Bladder microvascular endothelial cell (primary cell): ENCODE results near the gene MPV17. TPM values are rescaled to one million over a fixed set of nuclear protein-coding genes. Genes with fewer than 3 reads are reported as not detected.

Source experiments
- total RNA-seq: library from RNA; depleted of rRNA; stranded (reverse); fragments of >200 nt; gene quantifications from 2 replicates; pipeline ENCODE4 v1.2.3, GENCODE V29; 2014

The MPV17 gene, protein sequence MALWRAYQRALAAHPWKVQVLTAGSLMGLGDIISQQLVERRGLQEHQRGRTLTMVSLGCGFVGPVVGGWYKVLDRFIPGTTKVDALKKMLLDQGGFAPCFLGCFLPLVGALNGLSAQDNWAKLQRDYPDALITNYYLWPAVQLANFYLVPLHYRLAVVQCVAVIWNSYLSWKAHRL
- total RNA-seq, result 32.4 and 55.7 TPM in 2 replicates

GRCh38 chr2:27322766-27323595, at the start of gene MPV17:
TSS of gene MPV17 (minus strand) at chr2:27323097. CDS start at chr2:27322517, 580 bp downstream.

GRCh38 chr2:27370026-27370815, 47.3 kb upstream of the MPV17 start, which contains the start of the genes EIF2B4 and SNX17:
TSS of gene EIF2B4 (minus strand) at chr2:27370338. CDS start at chr2:27370314, 24 bp downstream.
TSS of gene SNX17 (plus strand) at chr2:27370616. CDS start at chr2:27370744, 128 bp downstream.

GRCh38 chr2:27356382-27357181, 33.7 kb upstream of the MPV17 start, which contains the start of gene GTF3C2:
TSS of gene GTF3C2 (minus strand) at chr2:27356764. CDS start at chr2:27343554, 13,210 bp downstream.

GRCh38 chr2:27308359-27308881, 14.5 kb downstream of the MPV17 start, which contains the start of gene UCN:
TSS of gene UCN (minus strand) at chr2:27308445. CDS start at chr2:27307895, 550 bp downstream.

DNA sequence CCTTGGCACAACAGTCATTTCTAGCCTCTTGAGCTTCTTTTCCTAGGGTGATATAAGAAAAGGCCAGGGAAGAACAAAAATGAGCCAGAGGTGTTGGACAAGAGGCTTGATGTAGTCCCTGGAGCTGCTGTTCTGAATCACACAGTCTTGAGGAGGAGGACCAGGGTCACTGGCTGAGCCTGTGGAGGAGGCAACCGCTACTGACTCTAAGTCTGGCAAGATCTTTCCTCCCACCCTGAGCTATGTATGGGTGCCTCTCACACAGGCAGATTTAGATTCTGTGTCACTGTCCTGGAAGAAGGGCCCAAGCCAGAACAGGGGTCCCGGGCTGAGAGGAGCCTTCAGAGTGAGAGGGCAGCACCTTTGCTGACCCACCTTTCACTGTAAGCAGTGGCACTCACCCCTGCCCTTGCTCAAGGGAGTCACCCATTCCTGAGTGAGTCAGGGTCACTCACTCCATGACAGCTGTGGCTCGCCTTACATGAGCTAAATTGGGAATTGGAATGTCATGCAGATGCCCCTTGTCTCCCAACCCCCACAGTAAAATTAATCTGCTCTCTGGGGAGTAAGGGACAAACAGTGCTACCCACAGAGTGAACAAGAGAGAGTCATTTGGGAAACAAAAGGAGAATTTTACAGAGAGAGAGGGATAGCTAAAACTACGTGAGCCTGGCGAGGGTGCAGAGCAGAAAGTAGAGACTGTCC, 40.9 kb downstream of the MPV17 start, which contains the start of gene TRIM54:
Gene TRIM54, plus strand, starts transcription at position 575 of the 705 bp plus-strand sequence. CDS start 303 bp downstream, outside the sequence.

DNA sequence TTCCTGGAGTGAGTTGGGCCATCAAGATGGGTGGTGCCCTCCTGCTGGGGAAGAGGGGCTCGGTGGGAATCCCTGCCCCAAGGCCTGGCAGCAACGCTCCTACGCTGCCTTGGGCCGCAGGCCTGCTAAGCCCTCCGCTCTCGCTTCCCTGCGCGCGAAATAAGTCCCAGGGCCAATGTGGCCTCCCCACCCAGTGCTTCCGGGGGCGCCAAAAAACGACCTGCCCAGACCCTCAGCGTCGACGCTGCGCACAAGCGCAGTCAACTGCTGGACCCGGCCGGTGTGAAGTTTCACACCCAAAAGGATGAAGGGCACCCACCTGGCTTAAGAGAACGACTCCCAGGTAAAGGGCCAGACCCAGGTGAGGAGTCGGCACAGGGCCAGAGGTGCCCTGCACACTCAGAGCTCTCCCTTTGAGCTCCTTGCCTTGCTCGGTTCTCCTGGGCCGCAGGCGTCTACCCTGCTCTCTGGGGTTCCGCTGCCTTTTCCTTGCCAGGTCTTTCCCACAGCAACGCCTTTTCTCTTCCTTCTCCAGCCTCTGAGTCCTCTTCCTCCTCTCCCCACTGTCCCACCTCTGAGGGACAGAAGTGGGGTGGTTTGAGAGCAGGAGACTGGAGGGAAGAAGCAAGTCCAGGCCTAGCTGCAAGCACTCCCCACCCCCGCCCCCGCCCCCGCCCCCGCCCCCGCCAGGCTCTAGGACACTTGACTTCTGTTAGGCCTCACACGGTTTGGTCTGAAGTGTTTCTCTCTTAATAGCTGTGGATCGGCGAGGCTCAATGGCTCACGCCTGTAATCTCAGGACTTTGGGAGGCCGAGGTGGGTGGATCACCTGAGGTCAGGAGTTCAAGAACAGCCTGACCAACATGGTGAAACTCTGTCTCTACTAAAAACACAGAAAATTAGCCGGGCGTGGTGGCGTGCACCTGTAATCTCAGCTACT, 47.4 kb downstream of the MPV17 start, which contains the start of gene DNAJC5G:
Gene DNAJC5G, plus strand, starts transcription at position 223 of the 940 bp plus-strand sequence. CDS start 1,296 bp downstream, outside the sequence.

DNA sequence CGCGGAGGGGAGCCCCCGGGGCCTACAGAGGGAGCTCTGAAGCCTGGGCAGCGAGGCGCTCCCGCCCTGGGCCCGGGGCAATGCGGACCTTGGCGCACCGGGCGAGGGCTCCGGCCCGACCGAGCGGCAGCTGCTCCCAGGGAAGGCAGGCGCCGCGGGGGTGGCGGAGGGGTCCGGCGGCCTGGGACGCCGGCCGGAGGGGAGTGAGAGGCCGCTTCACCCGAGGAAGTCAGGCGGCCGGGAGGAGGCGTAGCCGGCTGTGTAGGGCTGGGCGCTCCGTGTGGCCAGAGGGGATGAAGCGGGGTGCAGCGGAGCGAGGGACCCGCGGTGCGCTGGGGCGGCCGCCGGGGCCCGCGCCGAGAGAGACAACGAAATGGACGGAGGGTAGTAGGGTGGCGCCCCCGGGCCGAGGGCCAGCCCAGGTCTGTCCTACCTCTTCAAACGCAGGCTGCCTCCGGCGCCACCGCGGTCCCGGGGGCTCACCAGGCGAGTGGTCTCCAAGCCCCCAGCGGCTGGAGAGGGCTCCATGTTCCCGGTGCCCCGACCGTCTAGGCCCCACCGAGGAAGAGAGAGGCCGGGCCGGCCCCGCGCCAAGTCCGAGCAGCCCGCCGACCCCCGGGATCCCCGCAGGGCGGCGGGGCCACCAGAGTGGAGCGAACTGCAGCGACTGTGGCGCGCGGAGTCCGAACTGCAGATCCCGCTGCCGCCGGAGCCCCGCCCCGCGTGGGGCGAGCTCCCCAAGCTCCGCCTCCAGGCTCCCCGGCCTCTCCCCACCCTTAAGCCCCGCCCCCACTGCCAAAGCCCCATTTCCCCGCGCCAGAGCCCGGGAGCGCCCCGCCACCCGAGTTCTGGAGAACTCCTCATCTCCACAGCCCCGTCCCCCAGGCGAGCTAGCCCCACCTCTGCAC, 60.3 kb downstream of the MPV17 start, which contains the start of gene SLC30A3:
Gene SLC30A3, minus strand, starts transcription at position 669 of the 908 bp plus-strand sequence. Its CDS starts 141 bp downstream, at position 528.

Other genes with a start within 250 kb of the MPV17 start
- gene EMILIN1, start 244.5 kb downstream of the MPV17 start, total RNA-seq, result 2.3 and 49.0 TPM in 2 replicates
- 2.8 and 4.5 TPM in 2 replicates for gene KHK, start 236.3 kb downstream of the MPV17 start, total RNA-seq
- 0.65 and 2.3 TPM in 2 replicates for gene CGREF1, start 204.0 kb downstream of the MPV17 start, total RNA-seq
- 0.06 TPM in 1 of 2 replicates, not detected in the other for gene ABHD1, start 199.3 kb downstream of the MPV17 start, total RNA-seq
- 23.2 and 61.4 TPM in 2 replicates for gene PREB, start 188.5 kb downstream of the MPV17 start, total RNA-seq
- gene PRR30, start 183.7 kb downstream of the MPV17 start, total RNA-seq, result not detected in 2 replicates
- not detected in 2 replicates for gene TCF23, start 174.1 kb downstream of the MPV17 start, total RNA-seq
- 95.0 and 112 TPM in 2 replicates for gene ATRAID, start 111.1 kb downstream of the MPV17 start, total RNA-seq
- gene SLC5A6, start 110.8 kb downstream of the MPV17 start, total RNA-seq, result 10.7 and 57.2 TPM in 2 replicates
- 27.0 and 81.6 TPM in 2 replicates for gene CAD, start 105.7 kb downstream of the MPV17 start, total RNA-seq
- gene SLC30A3, start 60.0 kb downstream of the MPV17 start, total RNA-seq, result 0.81 and 34.7 TPM in 2 replicates
- 0.16 and 4.4 TPM in 2 replicates for gene DNAJC5G, start 47.7 kb downstream of the MPV17 start, total RNA-seq
- 3.1 TPM in 1 of 2 replicates, not detected in the other for gene TRIM54, start 40.7 kb downstream of the MPV17 start, total RNA-seq
- 0.44 and 0.49 TPM in 2 replicates for gene UCN, start 14.7 kb downstream of the MPV17 start, total RNA-seq
- gene GTF3C2, start 33.7 kb upstream of the MPV17 start, total RNA-seq, result 18.3 and 38.1 TPM in 2 replicates
- gene EIF2B4, start 47.2 kb upstream of the MPV17 start, total RNA-seq, result 22.7 and 28.9 TPM in 2 replicates
- gene SNX17, start 47.5 kb upstream of the MPV17 start, total RNA-seq, result 99.7 and 119 TPM in 2 replicates
- gene ZNF513, start 57.6 kb upstream of the MPV17 start, total RNA-seq, result 5.2 and 9.3 TPM in 2 replicates
- 113 and 147 TPM in 2 replicates for gene PPM1G, start 86.5 kb upstream of the MPV17 start, total RNA-seq
- 87.1 and 120 TPM in 2 replicates for gene NRBP1, start 105.5 kb upstream of the MPV17 start, total RNA-seq
- 0.44 and 0.49 TPM in 2 replicates for gene KRTCAP3, start 119.3 kb upstream of the MPV17 start, total RNA-seq
- 12.0 and 20.0 TPM in 2 replicates for gene IFT172, start 166.6 kb upstream of the MPV17 start, total RNA-seq
- 11.6 and 14.6 TPM in 2 replicates for gene FNDC4, start 172.1 kb upstream of the MPV17 start, total RNA-seq
- under 0.01 and 0.19 TPM in 2 replicates for gene GCKR, start 173.7 kb upstream of the MPV17 start, total RNA-seq